ENCODE data around the gene NPY4R.
"Not testable (repeated sequence)": the region's sequence is repeated elsewhere in the genome, so short reads cannot be mapped to it uniquely, and the experiment has no call there.

The NPY4R gene

GRCh38 chr10:46465765-46466164 lies at the start of gene NPY4R:
Gene NPY4R (minus strand): TSS chr10:46465958. CDS start chr10:46462635, 3,323 bp downstream.
- not testable (repeated sequence) for H3K4me3 ChIP-seq (ENCODE audit: low read depth in 1 of 2, low read length in 2 of 2); H3K27me3 ChIP-seq (ENCODE audit: low read depth, low read length); H3K27ac ChIP-seq (ENCODE audit: low read length); H3K4me1 ChIP-seq (ENCODE audit: control insufficient read depth in 1 of 2, insufficient read depth in 2 of 2, low read length in 2 of 2); H3K9me3 ChIP-seq (ENCODE audit: control insufficient read depth in 1 of 2, low read length in 2 of 2); H3K36me3 ChIP-seq (ENCODE audit: control insufficient read depth in 1 of 2, insufficient read depth in 2 of 2, low read length in 2 of 2)

- Histone ChIP-seq H3K27ac (ENCODE audit: low read length) (no peak overlapping the region), H3K36me3 (ENCODE audit: control insufficient read depth in 1 of 2, insufficient read depth in 2 of 2, low read length in 2 of 2) (no peaks in the 10 kb centered on the region), H3K4me3 (ENCODE audit: low read depth in 1 of 2, low read length in 2 of 2) (no peak overlapping the region), H3K9me3 (ENCODE audit: control insufficient read depth in 1 of 2, low read length in 2 of 2) (no peaks in the 10 kb centered on the region), H3K4me1 (ENCODE audit: control insufficient read depth in 1 of 2, insufficient read depth in 2 of 2, low read length in 2 of 2) (peaks cover 0 to 5% of the 10 kb centered on the region in 2 donors), H3K27me3 (ENCODE audit: low read depth, low read length) (no peaks in the 10 kb centered on the region)
These were observed 49.6 kb upstream of the NPY4R start for GRCh38 chr10:46515366-46515765.

GRCh38 chr10:46514899-46515298 lies 49.1 kb upstream of the NPY4R start:
- Histone ChIP-seq H3K27me3 (ENCODE audit: low read depth, low read length) (no peaks in the 10 kb centered on the region), H3K27ac (ENCODE audit: low read length) (no peak overlapping the region), H3K4me3 (ENCODE audit: low read depth in 1 of 2, low read length in 2 of 2) (no peak overlapping the region)

GRCh38 chr10:46514431-46514861 lies 48.7 kb upstream of the NPY4R start:
- no peak overlapping the region for H3K4me3 ChIP-seq (ENCODE audit: low read depth in 1 of 2, low read length in 2 of 2)
- no peaks in the 10 kb centered on the region for H3K36me3 ChIP-seq (ENCODE audit: control insufficient read depth in 1 of 2, insufficient read depth in 2 of 2, low read length in 2 of 2)
- H3K9me3 ChIP-seq (ENCODE audit: control insufficient read depth in 1 of 2, low read length in 2 of 2), result no peaks in the 10 kb centered on the region
- H3K4me1 ChIP-seq (ENCODE audit: control insufficient read depth in 1 of 2, insufficient read depth in 2 of 2, low read length in 2 of 2), result peaks cover 0 to 5% of the 10 kb centered on the region in 2 donors
- H3K27me3 ChIP-seq (ENCODE audit: low read depth, low read length), result no peaks in the 10 kb centered on the region
- no peak overlapping the region for H3K27ac ChIP-seq (ENCODE audit: low read length)

More at GRCh38 chr10:46514899-46515298, 49.1 kb upstream of the NPY4R start:
- peaks cover 0 to 5% of the 10 kb centered on the region in 2 donors for H3K4me1 ChIP-seq (ENCODE audit: control insufficient read depth in 1 of 2, insufficient read depth in 2 of 2, low read length in 2 of 2)
- no peaks in the 10 kb centered on the region for H3K36me3 ChIP-seq (ENCODE audit: control insufficient read depth in 1 of 2, insufficient read depth in 2 of 2, low read length in 2 of 2)
- H3K9me3 ChIP-seq (ENCODE audit: control insufficient read depth in 1 of 2, low read length in 2 of 2), result no peaks in the 10 kb centered on the region

- H3K27me3 ChIP-seq (ENCODE audit: low read depth, low read length); H3K36me3 ChIP-seq (ENCODE audit: control insufficient read depth in 1 of 2, insufficient read depth in 2 of 2, low read length in 2 of 2); H3K4me1 ChIP-seq (ENCODE audit: control insufficient read depth in 1 of 2, insufficient read depth in 2 of 2, low read length in 2 of 2); H3K9me3 ChIP-seq (ENCODE audit: control insufficient read depth in 1 of 2, low read length in 2 of 2); H3K4me3 ChIP-seq (ENCODE audit: low read depth in 1 of 2, low read length in 2 of 2); H3K27ac ChIP-seq (ENCODE audit: low read length): not testable (repeated sequence)
These were observed 47.6 kb upstream of the NPY4R start for GRCh38 chr10:46513333-46513732.

GRCh38 chr10:46512725-46513124 lies 47.0 kb upstream of the NPY4R start:
- H3K9me3 ChIP-seq (ENCODE audit: control insufficient read depth in 1 of 2, low read length in 2 of 2); H3K4me3 ChIP-seq (ENCODE audit: low read depth in 1 of 2, low read length in 2 of 2); H3K4me1 ChIP-seq (ENCODE audit: control insufficient read depth in 1 of 2, insufficient read depth in 2 of 2, low read length in 2 of 2); H3K36me3 ChIP-seq (ENCODE audit: control insufficient read depth in 1 of 2, insufficient read depth in 2 of 2, low read length in 2 of 2); H3K27ac ChIP-seq (ENCODE audit: low read length); H3K27me3 ChIP-seq (ENCODE audit: low read depth, low read length): not testable (repeated sequence)

- not testable (repeated sequence) for H3K9me3 ChIP-seq (ENCODE audit: control insufficient read depth in 1 of 2, low read length in 2 of 2); H3K36me3 ChIP-seq (ENCODE audit: control insufficient read depth in 1 of 2, insufficient read depth in 2 of 2, low read length in 2 of 2); H3K27ac ChIP-seq (ENCODE audit: low read length); H3K27me3 ChIP-seq (ENCODE audit: low read depth, low read length); H3K4me1 ChIP-seq (ENCODE audit: control insufficient read depth in 1 of 2, insufficient read depth in 2 of 2, low read length in 2 of 2); H3K4me3 ChIP-seq (ENCODE audit: low read depth in 1 of 2, low read length in 2 of 2)
These were observed 46.2 kb upstream of the NPY4R start for GRCh38 chr10:46512002-46512401.

- H3K36me3 ChIP-seq (ENCODE audit: control insufficient read depth in 1 of 2, insufficient read depth in 2 of 2, low read length in 2 of 2); H3K9me3 ChIP-seq (ENCODE audit: control insufficient read depth in 1 of 2, low read length in 2 of 2): not testable (repeated sequence)
These were observed 34.2 kb upstream of the NPY4R start for GRCh38 chr10:46499990-46500389.

GRCh38 chr10:46498985-46499703 lies 33.4 kb upstream of the NPY4R start:
- not testable (repeated sequence) for H3K27me3 ChIP-seq (ENCODE audit: low read depth, low read length); H3K36me3 ChIP-seq (ENCODE audit: control insufficient read depth in 1 of 2, insufficient read depth in 2 of 2, low read length in 2 of 2); H3K9me3 ChIP-seq (ENCODE audit: control insufficient read depth in 1 of 2, low read length in 2 of 2); H3K4me1 ChIP-seq (ENCODE audit: control insufficient read depth in 1 of 2, insufficient read depth in 2 of 2, low read length in 2 of 2); H3K4me3 ChIP-seq (ENCODE audit: low read depth in 1 of 2, low read length in 2 of 2); H3K27ac ChIP-seq (ENCODE audit: low read length)

More at GRCh38 chr10:46499990-46500389, 34.2 kb upstream of the NPY4R start:
- H3K4me3 ChIP-seq (ENCODE audit: low read depth in 1 of 2, low read length in 2 of 2); H3K27ac ChIP-seq (ENCODE audit: low read length); H3K27me3 ChIP-seq (ENCODE audit: low read depth, low read length); H3K4me1 ChIP-seq (ENCODE audit: control insufficient read depth in 1 of 2, insufficient read depth in 2 of 2, low read length in 2 of 2): not testable (repeated sequence)

GRCh38 chr10:46497878-46498277 lies 32.1 kb upstream of the NPY4R start:
- H3K27me3 ChIP-seq (ENCODE audit: low read depth, low read length); H3K4me3 ChIP-seq (ENCODE audit: low read depth in 1 of 2, low read length in 2 of 2): not testable (repeated sequence)

GRCh38 chr10:46497401-46497800 lies 31.6 kb upstream of the NPY4R start:
- H3K4me3 ChIP-seq (ENCODE audit: low read depth in 1 of 2, low read length in 2 of 2); H3K27me3 ChIP-seq (ENCODE audit: low read depth, low read length); H3K36me3 ChIP-seq (ENCODE audit: control insufficient read depth in 1 of 2, insufficient read depth in 2 of 2, low read length in 2 of 2); H3K9me3 ChIP-seq (ENCODE audit: control insufficient read depth in 1 of 2, low read length in 2 of 2); H3K4me1 ChIP-seq (ENCODE audit: control insufficient read depth in 1 of 2, insufficient read depth in 2 of 2, low read length in 2 of 2); H3K27ac ChIP-seq (ENCODE audit: low read length): not testable (repeated sequence)

More at GRCh38 chr10:46497878-46498277, 32.1 kb upstream of the NPY4R start:
- not testable (repeated sequence) for H3K36me3 ChIP-seq (ENCODE audit: control insufficient read depth in 1 of 2, insufficient read depth in 2 of 2, low read length in 2 of 2); H3K9me3 ChIP-seq (ENCODE audit: control insufficient read depth in 1 of 2, low read length in 2 of 2); H3K27ac ChIP-seq (ENCODE audit: low read length); H3K4me1 ChIP-seq (ENCODE audit: control insufficient read depth in 1 of 2, insufficient read depth in 2 of 2, low read length in 2 of 2)
